K562 (cell line): ENCODE data around the gene ZNF337.

Experiments
- BRF1 ChIP-seq: IDR thresholded peaks from 3 replicates; pipeline ENCODE4 v1.6.1; 2011; ENCODE audit warnings: borderline replicate concordance, mild to moderate bottlenecking; ENCODE audit not compliant: insufficient read length; ENCODE audit errors: extremely low read depth
- CTCF ChIP-seq, 3 experiments: IDR thresholded peaks in 2 of 3; conservative IDR thresholded peaks in 1 of 3; 2 replicates each; pipeline ENCODE4 v1.5.1; 2011 to 2012; ENCODE audit warnings: low read length in 3 of 3, mild to moderate bottlenecking in 3 of 3, control low read depth in 2 of 3, improper control_type of control experiment in 1 of 3, inconsistent platforms in 1 of 3, low read depth in 1 of 3, mixed read lengths in 1 of 3, moderate library complexity in 1 of 3; ENCODE audit not compliant: insufficient read depth in 2 of 3
- EWSR1 ChIP-seq: fragments of 450-650 bp; IDR thresholded peaks from 2 replicates; pipeline ENCODE4 v1.6.1; 2018; ENCODE audit warnings: borderline replicate concordance, mild to moderate bottlenecking, low read depth, moderate library complexity; ENCODE audit not compliant: partially characterized antibody
- POLR2A ChIP-seq: fragments of 450-650 bp; conservative IDR thresholded peaks from 2 replicates; pipeline ENCODE4 v1.6.1; 2016
- ZNF263 ChIP-seq: sonication (generic); formaldehyde crosslinking; IDR thresholded peaks from 2 replicates; pipeline ENCODE4 v1.8.0; 2022; ENCODE audit warnings: mild to moderate bottlenecking, missing genetic modification reagents, borderline replicate concordance
- ZNF3 ChIP-seq: fragments of 250-450 bp; sonication (Bioruptor Pico); IDR thresholded peaks from 2 replicates; pipeline ENCODE4 v1.5.0; 2021; ENCODE audit warnings: mild to moderate bottlenecking, moderate library complexity

- TF ChIP-seq BRF1 (no peak), POLR2A (no peak), CTCF (IDR thresholded peaks at IDR 0.05 in 2 of 3, conservative IDR thresholded peaks at IDR 0.05 in 1 of 3; ENCODE audit: insufficient read depth in 2 of 3, low read depth in 1 of 3, low read length in 3 of 3) (peak in 1 of 3 experiments; percentile 13; a peak in 1 of 6 replicates), ZNF3 (CRISPR knock-in tag) (no peak), EWSR1 (no peak), ZNF263 (CRISPR knock-in tag) (no peak)
Measured at GRCh38 chr20:25692499-25692898, 4.2 kb downstream of the ZNF337 start.
